Hepatocyte (in vitro differentiated cells): ENCODE results near the gene NT5DC1. TPM values are rescaled to one million over a fixed set of nuclear protein-coding genes. Genes with fewer than 3 reads are reported as not detected.

Experiments used
- DNase-seq: peaks from one replicate; pipeline ENCODE4 v3.0.0-alpha.2; 2016; ENCODE audit warnings: low spot score
- H2AFZ ChIP-seq: fragments of 200-600 bp; sonication (generic); 2 replicates; pipeline ENCODE4 v1.6.0; 2016; ENCODE audit warnings: antibody characterized with exemption, mild to moderate bottlenecking
- H3K27ac ChIP-seq: fragments of 200-600 bp; sonication (generic); 2 replicates; pipeline ENCODE4 v1.5.1; 2016; ENCODE audit warnings: mild to moderate bottlenecking
- H3K27me3 ChIP-seq: fragments of 200-600 bp; sonication (generic); 2 replicates; pipeline ENCODE4 v1.6.1; 2016
- H3K36me3 ChIP-seq: fragments of 200-600 bp; sonication (generic); replicated peaks from 2 replicates; pipeline ENCODE4 v1.5.1; 2016; ENCODE audit warnings: low read depth; ENCODE audit not compliant: insufficient read depth
- H3K4me1 ChIP-seq: fragments of 200-600 bp; sonication (generic); 2 replicates; pipeline ENCODE4 v1.5.1; 2016; ENCODE audit warnings: mild to moderate bottlenecking, moderate library complexity; ENCODE audit not compliant: insufficient read depth
- H3K4me2 ChIP-seq: fragments of 200-600 bp; sonication (generic); 2 replicates; pipeline ENCODE4 v1.6.0; 2016
- H3K4me3 ChIP-seq: fragments of 200-600 bp; sonication (generic); 2 replicates; pipeline ENCODE4 v1.5.1; 2016; ENCODE audit warnings: mild to moderate bottlenecking
- H3K79me2 ChIP-seq: fragments of 200-600 bp; sonication (generic); 2 replicates; pipeline ENCODE4 v1.6.0; 2017; ENCODE audit warnings: mild to moderate bottlenecking
- H3K9me2 ChIP-seq: fragments of 200-600 bp; sonication (generic); replicated peaks from 2 replicates; pipeline ENCODE4 v1.6.0; 2017; ENCODE audit warnings: mild to moderate bottlenecking; ENCODE audit not compliant: insufficient read depth
- H3K9me3 ChIP-seq: fragments of 200-600 bp; sonication (generic); 2 replicates; pipeline ENCODE4 v1.5.1; 2016; ENCODE audit warnings: low read depth, mild to moderate bottlenecking
- H4K20me1 ChIP-seq: fragments of 200-600 bp; sonication (generic); 2 replicates; pipeline ENCODE4 v1.6.0; 2016; ENCODE audit warnings: mild to moderate bottlenecking; ENCODE audit not compliant: insufficient read depth, poor library complexity, severe bottlenecking
- CTCF ChIP-seq: fragments of 200-600 bp; sonication (generic); IDR thresholded peaks from 2 replicates; pipeline ENCODE4 v1.5.1; 2016; ENCODE audit warnings: antibody characterized with exemption, mild to moderate bottlenecking; ENCODE audit not compliant: poor library complexity
- EZH2 ChIP-seq: fragments of 200-600 bp; sonication (generic); IDR thresholded peaks from 2 replicates; pipeline ENCODE4 v1.6.1; 2016; ENCODE audit warnings: antibody characterized with exemption, mild to moderate bottlenecking, borderline replicate concordance
- EZH2phosphoT487 ChIP-seq: fragments of 200-600 bp; sonication (generic); IDR thresholded peaks from one replicate; pipeline ENCODE4 v1.6.1; 2018; ENCODE audit warnings: antibody characterized with exemption, mild to moderate bottlenecking, low read depth, moderate library complexity; ENCODE audit not compliant: unreplicated experiment, severe bottlenecking
- WGBS: methylation state at CpG from one replicate; pipeline ENCODE4 v1.1.6; 2016; ENCODE audit warnings: low lambda C conversion rate; ENCODE audit errors: missing lambda C conversion rate; 5-methylcytosine and 5-hydroxymethylcytosine counted together
- polyA plus RNA-seq: library from polyadenylated mRNA; unstranded; fragments of >200 nt; fragmentation: Nextera tagmentation; extraction: Ambion mirVana; gene quantifications from 2 replicates; pipeline ENCODE4 v1.2.1, GENCODE V29; 2016
- total RNA-seq: library from RNA; depleted of rRNA; stranded (reverse); fragments of >200 nt; gene quantifications from 2 replicates; pipeline ENCODE4 v1.2.3, GENCODE V29; 2014

NT5DC1 gene
- total and polyA plus RNA-seq, 2 experiments from 2014 or later, result 11.4 to 27.8 TPM

- no peak overlapping the region for H3K27ac ChIP-seq
- WGBS, result 86% methylated on average over 2 of the region's 2 CpGs
- peak; percentile 65 for DNase-seq
- peak; percentile 92 for TF ChIP-seq CTCF
- no peak for TF ChIP-seq EZH2
- no peak overlapping the region for H2AFZ ChIP-seq
- no peaks in the 10 kb centered on the region for H3K4me1 ChIP-seq
- H3K79me2 ChIP-seq, result peaks cover 5% of the 10 kb centered on the region
- no peaks in the 10 kb centered on the region for H3K9me2 ChIP-seq
- H4K20me1 ChIP-seq, result no peaks in the 10 kb centered on the region
- H3K9me3 ChIP-seq, result no peaks in the 10 kb centered on the region
- no peaks in the 10 kb centered on the region for H3K27me3 ChIP-seq
- no peaks in the 10 kb centered on the region for H3K36me3 ChIP-seq
- H3K4me2 ChIP-seq, result no peak overlapping the region
- no peak overlapping the region for H3K4me3 ChIP-seq
Observed at GRCh38 chr6:116287689-116288282, 187.1 kb downstream of the NT5DC1 start.

- Histone ChIP-seq H3K4me1 (no peaks in the 10 kb centered on the region), H3K27ac (no peak overlapping the region), H3K79me2 (peaks cover 5% of the 10 kb centered on the region), H3K27me3 (no peaks in the 10 kb centered on the region), H3K4me3 (no peak overlapping the region), H3K4me2 (no peak overlapping the region), H2AFZ (no peak overlapping the region), H3K9me2 (no peaks in the 10 kb centered on the region), H3K36me3 (no peaks in the 10 kb centered on the region), H3K9me3 (no peaks in the 10 kb centered on the region), H4K20me1 (no peaks in the 10 kb centered on the region)
- 89% methylated on average over 2 of the region's 2 CpGs for WGBS
- DNase-seq, result no peak
- TF ChIP-seq EZH2phosphoT487, result no peak
- no peak for TF ChIP-seq CTCF
- TF ChIP-seq EZH2, result no peak
Observed at GRCh38 chr6:116289876-116290275, 189.2 kb downstream of the NT5DC1 start.

GRCh38 chr6:116290799-116291198 lies 190.1 kb downstream of the NT5DC1 start:
- H3K4me2 ChIP-seq, result no peak overlapping the region
- H3K4me3 ChIP-seq, result no peak overlapping the region
- no peaks in the 10 kb centered on the region for H3K27me3 ChIP-seq
- no peaks in the 10 kb centered on the region for H3K4me1 ChIP-seq
- no peaks in the 10 kb centered on the region for H3K9me3 ChIP-seq
- H3K36me3 ChIP-seq, result no peaks in the 10 kb centered on the region
- H4K20me1 ChIP-seq, result no peaks in the 10 kb centered on the region
- 82% methylated on average over 2 of the region's 2 CpGs for WGBS
- no peak overlapping the region for H3K27ac ChIP-seq
- TF ChIP-seq EZH2phosphoT487 (no peak), CTCF (no peak), EZH2 (no peak)
- no peak overlapping the region for H2AFZ ChIP-seq
- no peak for DNase-seq
- H3K9me2 ChIP-seq, result no peaks in the 10 kb centered on the region
- peaks cover 5% of the 10 kb centered on the region for H3K79me2 ChIP-seq
